RWPE2 (cell line): ENCODE data around the gene MYMK.

Experiments
- ATAC-seq: fragments of 200-7000 bp; cut with Tn5 transposase; 3 replicates; pipeline ENCODE4 v1.9.1; 2021; ENCODE audit warnings: low read depth
- DNase-seq: peaks from one replicate; pipeline ENCODE4 v3.0.0-alpha.2; 2020; ENCODE audit warnings: low spot score
- H3K27ac ChIP-seq: fragments of 450-650 bp; 2 replicates; pipeline ENCODE4 v1.5.1; 2017; ENCODE audit warnings: mild to moderate bottlenecking; ENCODE audit not compliant: poor library complexity, severe bottlenecking
- H3K27me3 ChIP-seq: fragments of 250-450 bp; sonication (Bioruptor Pico); 2 replicates; pipeline ENCODE4 v1.5.1; 2021; ENCODE audit warnings: mild to moderate bottlenecking, moderate library complexity; ENCODE audit not compliant: insufficient read depth, poor library complexity, severe bottlenecking
- H3K36me3 ChIP-seq: fragments of 250-450 bp; sonication (Bioruptor Pico); 2 replicates; pipeline ENCODE4 v1.5.1; 2020; ENCODE audit warnings: low read depth, mild to moderate bottlenecking, moderate library complexity
- H3K4me1 ChIP-seq: fragments of 250-450 bp; sonication (Bioruptor Pico); 2 replicates; pipeline ENCODE4 v1.5.1; 2021; ENCODE audit warnings: mild to moderate bottlenecking, moderate library complexity; ENCODE audit not compliant: insufficient read depth, poor library complexity, severe bottlenecking
- H3K4me3 ChIP-seq: fragments of 250-450 bp; sonication (Bioruptor Pico); 2 replicates; pipeline ENCODE4 v1.5.1; 2021; ENCODE audit warnings: mild to moderate bottlenecking, moderate library complexity; ENCODE audit not compliant: severe bottlenecking
- H3K9me3 ChIP-seq: fragments of 250-450 bp; sonication (Bioruptor Pico); 2 replicates; pipeline ENCODE4 v1.5.1; 2021; ENCODE audit warnings: mild to moderate bottlenecking, moderate library complexity; ENCODE audit not compliant: severe bottlenecking
- CTCF ChIP-seq: fragments of 450-650 bp; IDR thresholded peaks from one replicate; pipeline ENCODE4 v1.5.1; 2017; ENCODE audit warnings: mild to moderate bottlenecking, moderate library complexity; ENCODE audit not compliant: poor library complexity, severe bottlenecking

MYMK gene

GRCh38 chr9:133470427-133470924, 54.3 kb downstream of the MYMK start:
- H3K36me3 ChIP-seq = peaks cover 4% of the 10 kb centered on the region; the same call in 1 of the 2 replicates
- no peak overlapping the region for H3K4me3 ChIP-seq
- DNase-seq (no peak), ATAC-seq (0 out of 3 replicates have a peak, but pooled peaks have one; percentile 1)
- H3K4me1 ChIP-seq = no peaks in the 10 kb centered on the region
- no peaks in the 10 kb centered on the region for H3K9me3 ChIP-seq
- H3K27me3 ChIP-seq = no peaks in the 10 kb centered on the region
- TF ChIP-seq CTCF = no peak
- no peak overlapping the region for H3K27ac ChIP-seq

GRCh38 chr9:133468777-133469421, 55.9 kb downstream of the MYMK start:
- Histone ChIP-seq H3K9me3 (no peaks in the 10 kb centered on the region), H3K36me3 (no peaks in the 10 kb centered on the region), H3K27ac (no peak overlapping the region), H3K4me1 (no peaks in the 10 kb centered on the region), H3K4me3 (no peak overlapping the region), H3K27me3 (no peaks in the 10 kb centered on the region)
- ATAC-seq (peak; percentile 13), DNase-seq (no peak)
- TF ChIP-seq CTCF = no peak

- H3K27ac ChIP-seq = no peak overlapping the region
- no peaks in the 10 kb centered on the region for H3K4me1 ChIP-seq
- H3K9me3 ChIP-seq = no peaks in the 10 kb centered on the region
- no peaks in the 10 kb centered on the region for H3K27me3 ChIP-seq
- no peak for TF ChIP-seq CTCF
- no peak for DNase-seq
- ATAC-seq = no peak; the same call in 2 of the 3 replicates
- H3K4me3 ChIP-seq = no peak overlapping the region
- H3K36me3 ChIP-seq = no peaks in the 10 kb centered on the region
Measured at GRCh38 chr9:133468374-133468773, 56.4 kb downstream of the MYMK start.

GRCh38 chr9:133467101-133467500, 57.7 kb downstream of the MYMK start:
- H3K4me1 ChIP-seq = no peaks in the 10 kb centered on the region
- no peaks in the 10 kb centered on the region for H3K9me3 ChIP-seq
- no peak for TF ChIP-seq CTCF
- H3K4me3 ChIP-seq = no peak overlapping the region
- DNase-seq = no peak
- H3K36me3 ChIP-seq = no peaks in the 10 kb centered on the region
- no peak for ATAC-seq
- H3K27me3 ChIP-seq = no peaks in the 10 kb centered on the region
- H3K27ac ChIP-seq = no peak overlapping the region

- DNase-seq (no peak), ATAC-seq (no peak)
- Histone ChIP-seq H3K9me3 (no peaks in the 10 kb centered on the region), H3K27me3 (no peaks in the 10 kb centered on the region), H3K27ac (no peak overlapping the region), H3K4me1 (no peaks in the 10 kb centered on the region), H3K4me3 (no peak overlapping the region), H3K36me3 (no peaks in the 10 kb centered on the region)
- no peak for TF ChIP-seq CTCF
Measured at GRCh38 chr9:133465984-133466383, 58.8 kb downstream of the MYMK start.
